ENCODE results near the gene C1orf56. TPM values are rescaled to one million over a fixed set of nuclear protein-coding genes. Genes with fewer than 3 reads are reported as not detected.

Gene C1orf56
- total RNA-seq = 1.5 and 1.7 TPM in 2 replicates

DNA sequence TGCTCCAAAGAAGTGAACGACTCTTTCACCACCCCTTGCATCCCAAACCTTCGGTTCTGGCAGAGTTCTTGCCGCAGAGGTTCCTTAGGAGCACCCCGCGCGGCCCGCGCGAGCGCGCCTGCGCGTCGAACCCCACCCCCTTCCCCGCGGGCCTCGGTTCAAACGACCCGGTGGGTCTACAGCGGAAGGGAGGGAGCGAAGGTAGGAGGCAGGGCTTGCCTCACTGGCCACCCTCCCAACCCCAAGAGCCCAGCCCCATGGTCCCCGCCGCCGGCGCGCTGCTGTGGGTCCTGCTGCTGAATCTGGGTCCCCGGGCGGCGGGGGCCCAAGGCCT is at the start of gene C1orf56:
Gene C1orf56 (plus strand): TSS at position 161 of the 334 bp plus-strand sequence. CDS start 97 bp downstream, at position 258.

DNA sequence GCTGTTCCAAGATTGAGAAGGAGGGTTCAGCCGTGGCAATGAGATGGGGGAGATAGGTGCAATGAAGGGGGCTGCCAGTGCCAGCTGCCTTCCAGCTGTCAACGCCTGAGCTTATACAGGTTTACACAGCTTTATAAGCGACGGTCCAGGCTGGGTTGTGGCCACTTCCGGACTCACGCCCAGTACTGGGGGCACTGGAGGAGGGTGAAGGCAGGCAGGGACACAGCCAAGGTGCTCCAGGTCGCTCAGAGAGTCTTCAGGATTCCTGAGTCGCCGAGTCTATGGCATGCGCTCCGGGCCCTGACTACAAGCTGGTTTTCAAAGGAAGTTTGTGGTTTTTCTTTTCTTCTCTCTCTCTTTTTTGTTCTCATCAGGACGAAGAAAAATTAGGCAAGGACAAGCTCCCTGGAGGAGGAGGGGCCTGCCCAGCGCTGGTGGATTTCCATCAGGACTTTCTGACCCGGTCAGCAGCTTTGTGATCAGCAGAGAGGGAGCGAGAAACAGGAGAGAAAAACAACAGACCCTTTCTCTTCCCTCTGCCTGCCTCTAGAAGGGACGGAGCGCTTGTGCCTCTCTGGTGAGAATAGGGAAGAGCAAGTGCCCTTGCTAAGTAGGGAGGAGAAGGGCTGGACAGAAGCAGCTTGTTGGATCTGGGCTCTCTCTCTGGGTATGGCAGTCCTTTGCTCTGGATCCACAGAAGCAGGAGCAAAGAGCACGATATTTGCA is 41.1 kb upstream of the C1orf56 start, which contains the start of gene MINDY1:
Gene MINDY1 (minus strand): TSS at position 576 of the 726 bp plus-strand sequence. CDS start 4,285 bp downstream, outside the sequence.

GRCh38 chr1:151008244-151009205 is 39.0 kb upstream of the C1orf56 start, which contains the start of gene PRUNE1:
PRUNE1 (plus strand) TSS chr1:151008449; CDS start chr1:151008633, 184 bp downstream.

DNA sequence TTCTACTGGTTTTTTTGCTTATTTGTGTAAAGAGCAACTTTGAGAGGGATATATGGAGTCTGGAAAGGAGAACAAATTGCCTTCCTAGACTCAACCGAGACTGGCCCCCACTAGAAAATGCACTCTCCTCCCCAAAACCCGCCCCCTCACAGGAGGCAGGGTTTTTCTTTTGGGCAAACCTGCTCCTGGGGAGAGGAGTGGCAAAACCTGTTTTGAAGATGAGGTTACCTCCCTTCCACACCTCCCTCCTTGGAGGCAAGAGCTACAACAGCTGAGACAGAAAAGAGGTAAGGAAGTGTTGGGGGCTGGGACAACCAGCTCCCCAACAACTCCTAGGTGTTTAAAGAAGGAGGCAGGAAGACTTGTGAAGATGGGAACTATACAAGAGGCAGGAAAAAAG is 11.2 kb upstream of the C1orf56 start, which contains the start of gene BNIPL:
Gene BNIPL (plus strand): TSS at position 231 of the 400 bp plus-strand sequence. CDS start 140 bp downstream, at position 371.

DNA sequence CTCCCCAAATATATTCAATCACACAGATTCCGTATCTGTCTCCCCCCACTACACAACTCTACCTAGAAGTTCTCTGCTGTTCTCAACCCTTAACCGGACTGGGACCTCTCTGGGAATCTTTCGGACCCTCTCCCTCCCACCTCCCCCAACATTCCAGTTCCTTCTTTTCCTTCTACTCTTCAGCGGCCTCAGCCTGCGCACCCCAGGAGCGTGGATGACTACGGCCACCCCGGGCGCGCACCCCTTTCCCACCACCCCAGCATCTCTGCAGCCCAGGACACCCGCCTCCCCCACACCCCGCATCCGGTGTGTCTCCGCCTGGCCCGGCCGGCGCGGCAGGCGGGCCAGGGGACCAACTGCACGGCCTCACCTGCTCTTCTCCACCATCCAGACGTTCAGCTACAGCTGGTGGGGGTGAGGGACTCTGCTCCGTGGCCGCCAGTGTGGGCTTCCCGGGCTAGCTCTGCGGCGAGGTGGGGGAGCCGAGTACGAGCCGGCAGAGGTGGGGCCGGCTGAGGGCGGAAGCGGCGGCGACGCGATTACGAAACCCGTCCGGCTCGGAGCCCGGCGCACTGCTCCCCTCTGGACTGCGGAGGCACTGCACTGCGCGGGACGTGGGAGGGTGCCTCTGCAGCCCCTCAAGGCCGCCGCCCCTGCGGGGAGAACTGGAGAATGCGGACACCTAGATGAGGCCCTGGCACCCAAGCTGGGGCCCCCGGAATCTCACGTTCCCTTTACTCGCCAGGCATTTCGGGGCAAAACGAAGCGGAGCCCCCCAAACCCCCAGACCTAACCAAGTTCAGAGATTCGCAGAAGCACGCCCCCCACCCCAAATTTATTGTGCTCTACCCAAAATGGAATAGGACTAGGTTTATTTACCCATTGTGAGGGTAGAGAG is 11.8 kb downstream of the C1orf56 start, which contains the start of gene CDC42SE1:
Gene CDC42SE1 (minus strand): TSS at position 514 of the 898 bp plus-strand sequence. CDS start 3,892 bp downstream, outside the sequence.

DNA sequence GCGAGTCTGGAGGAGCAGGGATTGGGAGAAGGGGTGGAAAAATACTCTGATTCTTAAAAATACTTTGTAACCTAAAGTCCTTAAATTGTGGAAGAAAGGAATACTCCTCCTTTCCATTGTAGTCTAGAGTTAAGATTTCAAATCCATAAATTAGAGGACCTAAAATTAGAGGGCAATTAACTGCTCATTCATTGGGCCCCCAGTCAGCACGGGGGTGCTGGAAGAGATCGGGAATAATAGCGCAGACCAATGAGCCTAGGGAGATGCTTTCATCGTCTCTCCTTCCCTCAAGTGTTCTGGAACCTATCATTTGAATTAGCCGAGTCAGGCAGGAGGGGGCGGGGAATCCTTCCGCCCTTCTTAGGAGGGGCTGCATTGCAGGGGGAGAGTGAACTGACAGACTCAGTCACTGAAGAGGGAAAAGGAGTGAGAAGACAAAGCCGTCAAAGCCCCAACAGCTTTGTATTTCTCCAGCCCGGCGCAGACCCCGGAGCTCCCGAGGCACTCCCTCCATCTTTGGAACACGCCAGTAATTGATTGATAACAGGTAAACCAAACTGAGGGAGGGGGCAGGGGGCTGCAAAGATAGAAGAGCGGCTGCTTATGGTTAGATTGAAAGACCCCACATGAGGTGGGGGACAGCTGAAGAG is 12.6 kb downstream of the C1orf56 start, which contains the start of gene MLLT11:
Gene MLLT11 (plus strand): TSS at position 391 of the 650 bp plus-strand sequence. CDS start 6,828 bp downstream, outside the sequence.

GRCh38 chr1:151070474-151071276 is 23.1 kb downstream of the C1orf56 start, which contains the start of gene GABPB2:
GABPB2 (plus strand) TSS chr1:151070761; CDS start chr1:151088190, 17,429 bp downstream.

Other genes starting within 250 kb of the C1orf56 start
- 5.4 and 24.2 TPM in 2 replicates for gene CTSK, start 239.5 kb upstream of the C1orf56 start, total RNA-seq
- 28.2 and 37.5 TPM in 2 replicates for gene ARNT, start 171.2 kb upstream of the C1orf56 start, total RNA-seq
- not detected in 2 replicates for gene CTXND2, start 160.6 kb upstream of the C1orf56 start, total RNA-seq
- gene SETDB1, start 121.4 kb upstream of the C1orf56 start, total RNA-seq = 21.9 and 26.8 TPM in 2 replicates
- gene CERS2, start 72.9 kb upstream of the C1orf56 start, total RNA-seq = 108 and 150 TPM in 2 replicates
- gene ANXA9, start 65.5 kb upstream of the C1orf56 start, total RNA-seq = not detected in 2 replicates
- 6.5 and 8.5 TPM in 2 replicates for gene MINDY1, start 40.8 kb upstream of the C1orf56 start, total RNA-seq
- 5.9 and 10.7 TPM in 2 replicates for gene PRUNE1, start 39.3 kb upstream of the C1orf56 start, total RNA-seq
- gene BNIPL, start 11.2 kb upstream of the C1orf56 start, total RNA-seq = 0.28 and 0.38 TPM in 2 replicates
- 46.2 and 69.2 TPM in 2 replicates for gene CDC42SE1, start 11.9 kb downstream of the C1orf56 start, total RNA-seq
- gene MLLT11, start 12.6 kb downstream of the C1orf56 start, total RNA-seq = 5.9 and 6.3 TPM in 2 replicates
- 21.3 and 21.7 TPM in 2 replicates for gene GABPB2, start 23.0 kb downstream of the C1orf56 start, total RNA-seq
- gene SEMA6C, start 98.9 kb downstream of the C1orf56 start, total RNA-seq = 1.1 and 1.3 TPM in 2 replicates
- gene TNFAIP8L2, start 108.9 kb downstream of the C1orf56 start, total RNA-seq = not detected in 2 replicates
- 3.9 and 6.7 TPM in 2 replicates for gene LYSMD1, start 118.2 kb downstream of the C1orf56 start, total RNA-seq
- gene SCNM1, start 118.4 kb downstream of the C1orf56 start, total RNA-seq = 20.1 and 25.7 TPM in 2 replicates
- gene TMOD4, start 128.2 kb downstream of the C1orf56 start, total RNA-seq = 0.19 TPM in 1 of 2 replicates, not detected in the other
- 37.2 and 53.1 TPM in 2 replicates for gene VPS72, start 142.4 kb downstream of the C1orf56 start, total RNA-seq
- 54.7 and 58.3 TPM in 2 replicates for gene PIP5K1A, start 150.8 kb downstream of the C1orf56 start, total RNA-seq
- gene PSMD4, start 207.0 kb downstream of the C1orf56 start, total RNA-seq = 194 and 281 TPM in 2 replicates
- 7.1 and 7.6 TPM in 2 replicates for gene ZNF687, start 234.5 kb downstream of the C1orf56 start, total RNA-seq

Data from regular cardiac myocyte (primary cell).